ENCODE data around the gene CST9L. TPM values are rescaled to one million over a fixed set of nuclear protein-coding genes. Genes with fewer than 3 reads are reported as not detected.

Gene CST9L
- total RNA-seq, 2 experiments from 2014 or later = not detected

DNA sequence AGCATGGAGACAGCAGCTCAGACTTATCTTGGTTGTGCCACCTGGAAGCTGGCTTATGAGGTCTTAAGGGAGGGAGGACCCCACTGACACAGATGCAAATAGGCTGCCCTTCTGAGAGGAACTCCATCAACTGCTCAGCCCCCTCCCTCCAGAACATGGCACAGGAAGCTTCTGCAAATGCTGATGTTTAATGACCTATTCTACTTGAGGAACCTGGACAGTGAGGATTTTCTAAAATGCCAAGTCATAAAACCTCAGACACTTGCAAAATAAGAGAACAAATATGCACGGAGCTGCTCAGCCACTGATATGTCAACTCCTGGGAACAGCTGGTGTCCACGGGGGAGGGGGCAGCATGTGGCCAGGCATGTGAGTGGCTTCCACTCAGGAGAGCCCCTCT, 34.0 kb upstream of the CST9L start:
- DNase-seq = no peak
- ATAC-seq = no peak
- CTCF ChIA-PET = interaction anchor here (1.5 to 3.2 kb wide), 2 partner anchors 161 to 252 kb away, joined by 3 to 13 read pairs; partner anchors contain the start of gene NXT1
- Mint-ChIP-seq H3K27ac (no peak overlapping the region), H3K27me3 (peaks cover 15% of the 10 kb centered on the region), H3K4me3 (no peak overlapping the region), H3K36me3 (no peaks in the 10 kb centered on the region), H3K4me1 (peaks cover 7% of the 10 kb centered on the region), H3K9me3 (ENCODE audit: low read depth) (no peaks in the 10 kb centered on the region)

GRCh38 chr20:23601715-23602114, 33.4 kb upstream of the CST9L start:
- H3K27ac Mint-ChIP-seq = no peak overlapping the region
- H3K9me3 Mint-ChIP-seq (ENCODE audit: low read depth) = no peaks in the 10 kb centered on the region

GRCh38 chr20:23598481-23598880, 30.2 kb upstream of the CST9L start:
- DNase-seq = no peak
- H3K9me3 Mint-ChIP-seq (ENCODE audit: low read depth) = no peaks in the 10 kb centered on the region
- no peak for ATAC-seq

More at GRCh38 chr20:23601715-23602114, 33.4 kb upstream of the CST9L start:
- peaks cover 2% of the 10 kb centered on the region for H3K4me1 Mint-ChIP-seq
- no peaks in the 10 kb centered on the region for H3K36me3 Mint-ChIP-seq
- ATAC-seq = no peak
- no peak for DNase-seq
- no peak overlapping the region for H3K4me3 Mint-ChIP-seq
- H3K27me3 Mint-ChIP-seq = peaks cover 17% of the 10 kb centered on the region
- CTCF ChIA-PET = interaction anchor here (3.2 kb wide), 1 partner anchor 160 kb away, joined by 13 read pairs; no protein-coding TSS in a partner anchor

DNA sequence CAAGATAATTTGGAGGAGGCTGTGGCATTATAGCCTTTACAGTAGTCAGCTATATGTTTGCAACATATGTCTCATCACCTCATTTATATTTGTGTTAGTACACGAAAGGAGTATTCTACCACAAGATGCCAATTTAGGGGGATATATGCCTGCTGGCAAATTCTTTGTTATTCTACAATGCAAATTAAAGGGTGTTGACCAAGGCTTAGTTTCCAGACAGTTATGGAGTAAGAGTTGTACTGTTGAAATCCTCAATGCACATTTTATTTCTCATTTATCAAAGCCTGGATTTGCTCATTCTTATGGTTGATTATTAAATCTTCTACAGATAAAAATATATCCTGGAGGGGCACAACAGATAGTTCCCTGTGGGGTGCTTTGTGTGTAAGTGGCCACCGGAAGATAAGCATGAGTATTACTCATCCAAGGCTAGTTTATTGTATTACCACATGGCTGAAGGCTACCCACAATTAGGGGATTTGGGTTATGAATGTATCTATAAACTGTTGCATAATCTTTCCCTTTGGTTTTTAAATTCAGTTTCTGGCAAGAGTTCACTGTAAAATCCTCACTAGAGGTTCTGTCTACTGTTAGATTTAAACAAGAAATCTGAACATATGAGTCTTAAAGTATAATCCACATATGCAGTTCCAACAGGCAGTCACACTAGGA, 28.4 kb upstream of the CST9L start:
- H3K4me3 Mint-ChIP-seq = no peak overlapping the region
- no peaks in the 10 kb centered on the region for H3K36me3 Mint-ChIP-seq
- no peak for DNase-seq
- H3K27me3 Mint-ChIP-seq = peaks cover 20% of the 10 kb centered on the region
- CTCF ChIA-PET = no interaction called here
- no peak for ATAC-seq
- no peaks in the 10 kb centered on the region for H3K9me3 Mint-ChIP-seq (ENCODE audit: low read depth)
- H3K4me1 Mint-ChIP-seq = no peaks in the 10 kb centered on the region
- no peak overlapping the region for H3K27ac Mint-ChIP-seq

More at GRCh38 chr20:23598481-23598880, 30.2 kb upstream of the CST9L start:
- Mint-ChIP-seq H3K27ac (no peak overlapping the region), H3K4me1 (no peaks in the 10 kb centered on the region), H3K4me3 (no peak overlapping the region), H3K27me3 (peaks cover 21% of the 10 kb centered on the region), H3K36me3 (no peaks in the 10 kb centered on the region)
- CTCF ChIA-PET = interaction anchor here (2.1 kb wide), 1 partner anchor 157 kb away, joined by 6 read pairs; no protein-coding TSS in a partner anchor

DNA sequence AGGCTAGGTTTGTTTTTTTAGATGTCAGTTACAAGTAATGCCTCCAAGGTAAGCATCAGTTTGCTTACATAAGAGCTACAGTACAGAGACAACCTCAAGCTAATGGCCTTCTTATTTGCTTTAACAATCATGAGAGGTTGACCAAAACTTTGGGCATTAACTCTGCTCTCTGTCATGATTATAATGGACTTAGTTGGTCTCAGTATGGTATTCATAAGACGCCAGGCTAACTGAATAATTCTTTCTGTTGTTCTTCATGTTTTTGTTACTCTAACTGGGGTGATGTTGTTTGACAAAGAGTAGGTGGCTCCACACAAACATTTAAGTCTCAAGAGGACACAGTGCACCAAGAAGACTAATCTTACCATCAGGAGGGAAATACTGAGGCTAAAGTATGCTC, 27.7 kb upstream of the CST9L start:
- Mint-ChIP-seq H3K4me3 (no peak overlapping the region), H3K4me1 (no peaks in the 10 kb centered on the region), H3K27ac (no peak overlapping the region), H3K27me3 (peaks cover 19% of the 10 kb centered on the region), H3K36me3 (no peaks in the 10 kb centered on the region), H3K9me3 (ENCODE audit: low read depth) (no peaks in the 10 kb centered on the region)
- ATAC-seq (no peak), DNase-seq (no peak)
- CTCF ChIA-PET = no interaction called here

- ATAC-seq (no peak), DNase-seq (no peak)
- H3K4me3 Mint-ChIP-seq = no peak overlapping the region
- no peaks in the 10 kb centered on the region for H3K4me1 Mint-ChIP-seq
- H3K36me3 Mint-ChIP-seq = no peaks in the 10 kb centered on the region
- H3K9me3 Mint-ChIP-seq (ENCODE audit: low read depth) = no peaks in the 10 kb centered on the region
- H3K27ac Mint-ChIP-seq = no peak overlapping the region
- H3K27me3 Mint-ChIP-seq = peaks cover 5% of the 10 kb centered on the region
- CTCF ChIA-PET = no interaction called here
Measured at GRCh38 chr20:23588434-23589403, 20.4 kb upstream of the CST9L start.

DNA sequence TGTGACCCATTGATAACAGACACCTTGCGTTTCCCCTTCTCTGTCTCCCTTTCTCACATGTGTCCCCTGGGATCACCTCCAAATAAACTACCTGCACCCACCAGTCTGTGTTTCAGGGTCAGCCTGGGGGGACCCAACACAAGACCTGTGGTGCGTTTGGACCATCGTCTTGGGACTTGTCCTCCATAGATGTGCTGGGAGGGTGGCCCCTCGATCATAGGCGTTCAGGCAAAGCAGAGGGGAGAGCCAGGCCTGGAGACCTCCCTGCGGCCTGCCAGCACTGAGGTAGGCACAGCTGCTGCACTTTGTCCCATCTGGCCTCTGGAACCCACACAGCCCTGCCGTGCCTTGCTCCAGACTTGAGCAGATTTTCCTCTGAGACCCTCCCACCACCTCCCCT, 19.3 kb upstream of the CST9L start:
- H3K9me3 Mint-ChIP-seq (ENCODE audit: low read depth) = no peaks in the 10 kb centered on the region
- H3K4me1 Mint-ChIP-seq = no peaks in the 10 kb centered on the region

GRCh38 chr20:23586735-23587525, 18.6 kb upstream of the CST9L start:
- CTCF ChIA-PET = no interaction called here
- Mint-ChIP-seq H3K27ac (no peak overlapping the region), H3K9me3 (ENCODE audit: low read depth) (no peaks in the 10 kb centered on the region), H3K27me3 (peaks cover 7% of the 10 kb centered on the region), H3K4me1 (no peaks in the 10 kb centered on the region), H3K4me3 (no peak overlapping the region), H3K36me3 (no peaks in the 10 kb centered on the region)
- no peak for ATAC-seq
- peak; percentile 25 for DNase-seq

More for the DNA sequence above, 19.3 kb upstream of the CST9L start:
- peaks cover 7% of the 10 kb centered on the region for H3K27me3 Mint-ChIP-seq
- DNase-seq (peak; percentile 35), ATAC-seq (no peak)
- CTCF ChIA-PET = no interaction called here
- no peak overlapping the region for H3K4me3 Mint-ChIP-seq
- no peaks in the 10 kb centered on the region for H3K36me3 Mint-ChIP-seq
- H3K27ac Mint-ChIP-seq = no peak overlapping the region

DNA sequence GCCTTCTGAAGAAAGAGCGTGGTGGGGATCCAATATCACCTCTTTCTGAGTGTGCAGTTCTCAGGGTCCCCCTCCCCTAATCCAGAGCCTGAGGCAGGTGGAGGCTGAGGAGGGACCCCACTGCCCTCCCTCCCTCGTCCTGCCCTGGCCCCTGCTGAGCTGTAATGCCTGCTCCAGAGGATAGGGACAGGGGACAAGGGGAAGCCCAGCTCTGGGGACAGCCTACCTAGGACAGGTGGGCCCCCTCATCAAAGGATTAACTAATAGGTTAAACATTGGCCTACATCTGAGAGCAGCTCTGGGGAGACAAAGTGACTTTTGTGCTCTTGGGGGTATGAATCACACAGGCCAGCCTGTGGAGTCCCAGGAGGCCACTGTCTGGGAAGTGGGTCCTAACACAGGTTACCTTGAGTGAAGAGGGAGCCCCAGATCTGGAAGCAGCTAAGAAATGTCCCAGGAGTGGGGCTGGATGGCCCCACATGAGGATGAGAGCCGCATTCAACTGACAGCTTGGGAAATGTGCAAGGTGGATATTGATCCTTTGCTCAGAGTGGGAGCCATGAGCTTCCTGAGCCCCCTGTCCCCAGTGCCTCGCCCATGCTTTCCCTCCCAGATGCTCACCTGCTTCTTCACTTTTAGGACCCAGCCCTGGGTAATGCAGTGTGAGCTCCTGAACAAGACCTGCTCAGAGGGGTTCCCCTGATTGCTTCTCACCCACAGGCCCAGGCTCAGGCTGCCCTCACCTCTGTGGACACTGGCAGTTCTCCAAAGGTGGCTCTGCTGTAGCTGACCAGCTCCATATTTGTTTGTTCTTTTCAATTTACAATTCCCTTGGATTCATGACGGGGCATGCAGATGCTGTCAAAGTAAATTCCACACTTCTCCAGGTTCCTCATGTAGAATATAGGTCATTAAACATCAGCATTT, 17.8 kb upstream of the CST9L start:
- DNase-seq = peak; percentile 18
- no peak overlapping the region for H3K27ac Mint-ChIP-seq
- ATAC-seq = no peak
- CTCF ChIA-PET = no interaction called here
- no peak overlapping the region for H3K4me3 Mint-ChIP-seq
- H3K27me3 Mint-ChIP-seq = peaks cover 11% of the 10 kb centered on the region
- H3K9me3 Mint-ChIP-seq (ENCODE audit: low read depth) = no peaks in the 10 kb centered on the region
- H3K4me1 Mint-ChIP-seq = no peaks in the 10 kb centered on the region
- no peaks in the 10 kb centered on the region for H3K36me3 Mint-ChIP-seq

DNA sequence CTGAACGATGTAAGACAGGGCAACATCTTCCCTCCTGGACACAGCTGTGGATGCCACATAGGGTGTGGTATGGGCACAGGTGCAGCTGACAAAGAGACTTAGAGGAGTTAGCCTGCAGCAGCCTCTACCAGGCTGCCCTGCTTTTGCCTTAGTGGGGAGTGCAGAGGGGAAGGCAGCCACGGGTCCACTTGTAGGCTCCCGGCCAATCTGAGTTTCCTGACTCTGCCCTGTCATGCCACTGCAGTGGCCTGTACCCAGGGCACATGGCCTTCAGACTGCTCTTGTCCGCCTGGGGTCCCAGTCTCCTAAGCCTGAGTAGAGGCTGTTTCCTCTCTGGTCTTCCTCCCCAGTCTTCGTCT, 17.1 kb upstream of the CST9L start:
- DNase-seq (no peak), ATAC-seq (no peak)
- no peak overlapping the region for H3K27ac Mint-ChIP-seq
- CTCF ChIA-PET = interaction anchor here (0.8 kb wide), 1 partner anchor 144 kb away, joined by 3 read pairs; no protein-coding TSS in a partner anchor
- H3K27me3 Mint-ChIP-seq = peaks cover 15% of the 10 kb centered on the region
- H3K4me1 Mint-ChIP-seq = no peaks in the 10 kb centered on the region
- no peak overlapping the region for H3K4me3 Mint-ChIP-seq
- no peaks in the 10 kb centered on the region for H3K9me3 Mint-ChIP-seq (ENCODE audit: low read depth)
- no peaks in the 10 kb centered on the region for H3K36me3 Mint-ChIP-seq

- CTCF ChIA-PET = interaction anchor here (0.8 kb wide), 1 partner anchor 143 kb away, joined by 3 read pairs; no protein-coding TSS in a partner anchor
- Mint-ChIP-seq H3K4me1 (no peaks in the 10 kb centered on the region), H3K27me3 (peaks cover 16% of the 10 kb centered on the region), H3K9me3 (ENCODE audit: low read depth) (no peaks in the 10 kb centered on the region), H3K36me3 (no peaks in the 10 kb centered on the region), H3K27ac (no peak overlapping the region), H3K4me3 (no peak overlapping the region)
- ATAC-seq (no peak), DNase-seq (no peak)
Measured at GRCh38 chr20:23584434-23585199, 16.3 kb upstream of the CST9L start.

GRCh38 chr20:23583526-23583925, 15.2 kb upstream of the CST9L start:
- peaks cover 16% of the 10 kb centered on the region for H3K27me3 Mint-ChIP-seq
- CTCF ChIA-PET = no interaction called here
- no peaks in the 10 kb centered on the region for H3K9me3 Mint-ChIP-seq (ENCODE audit: low read depth)
- H3K4me1 Mint-ChIP-seq = no peaks in the 10 kb centered on the region
- no peak overlapping the region for H3K27ac Mint-ChIP-seq
- DNase-seq (no peak), ATAC-seq (no peak)
- H3K36me3 Mint-ChIP-seq = no peaks in the 10 kb centered on the region
- H3K4me3 Mint-ChIP-seq = no peak overlapping the region

Data from activated CD8-positive, alpha-beta memory T cell treated with anti-CD3 and anti-CD28 coated beads, Interleukin-2, amount 10 ng/mL, durations not matched to agents 7 days and 5 days (primary cell).